ENCODE data around the gene MUC5AC. TPM values are rescaled to one million over a fixed set of nuclear protein-coding genes. Genes with fewer than 3 reads are reported as not detected.

MUC5AC gene
- total and polyA plus RNA-seq, 2 of the 13 experiments (the other 11 are each of a cell fraction or from before 2014, with no cell fraction given): under 0.01 TPM; not detected in 1

DNA sequence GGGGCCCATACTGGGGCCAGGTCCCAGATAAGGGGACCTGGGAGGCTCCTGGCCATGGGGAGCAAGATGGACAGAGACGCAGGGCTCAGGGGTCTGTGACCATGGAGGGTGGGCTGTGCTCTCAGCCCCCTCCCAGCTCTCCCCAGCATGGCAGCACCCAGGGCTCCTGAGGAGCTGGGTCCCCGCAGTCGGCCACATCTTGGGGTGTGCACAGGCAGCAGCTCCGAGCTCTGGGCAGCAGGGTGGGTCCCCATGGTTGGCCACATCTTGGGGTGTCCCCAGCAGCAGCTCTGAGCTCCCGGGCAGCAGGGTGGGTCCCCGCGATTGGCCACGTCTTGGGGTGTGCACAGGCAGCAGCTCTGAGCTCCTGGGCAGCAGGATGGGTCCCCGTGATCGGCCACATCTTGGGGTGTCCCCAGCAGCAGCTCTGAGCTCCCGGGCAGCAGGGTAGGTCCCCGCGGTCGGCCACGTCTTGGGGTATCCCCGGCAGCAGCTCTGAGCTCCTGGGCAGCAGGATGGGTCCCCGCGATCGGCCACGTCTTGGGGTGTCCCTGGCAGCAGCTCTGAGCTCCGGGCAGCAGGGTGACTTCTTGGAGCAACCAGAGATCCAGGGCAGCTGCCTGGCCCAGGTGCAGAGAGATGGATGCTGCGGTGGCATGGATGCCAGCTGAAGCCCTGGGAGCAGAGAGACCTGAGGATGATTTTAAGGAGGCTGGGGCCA lies 46.8 kb downstream of the MUC5AC start:
- Histone ChIP-seq H3K27ac (ENCODE audit: extremely low read length, insufficient read depth, low read length) (no peak overlapping the region), H3K27me3 (ENCODE audit: control insufficient read depth in 1 of 2, insufficient read depth in 2 of 2, low read length in 2 of 2) (peaks cover 44 to 83% of the 10 kb centered on the region in 2 experiments; a peak in 4 of 5 replicates), H3K4me2 (ENCODE audit: low read depth, low read length) (no peak overlapping the region), H4K20me1 (ENCODE audit: insufficient read depth, low read length) (no peaks in the 10 kb centered on the region), H3K9ac (ENCODE audit: insufficient read depth, low read depth, low read length) (no peak overlapping the region), H2AFZ (ENCODE audit: low read length) (no peak overlapping the region), H3K36me3 (replicated peaks in 1 of 2; ENCODE audit: control insufficient read depth in 1 of 2, insufficient read depth in 2 of 2, low read length in 2 of 2) (no peaks in the 10 kb centered on the region), H3K9me3 (ENCODE audit: low read length) (no peaks in the 10 kb centered on the region), H3K4me1 (ENCODE audit: insufficient read depth, low read length) (0 out of 2 replicates have a peak, but pooled peaks cover 5% of the 10 kb centered on the region), H3K79me2 (ENCODE audit: insufficient read depth, low read length) (no peaks in the 10 kb centered on the region), H3K4me3 (replicated peaks in 1 of 3; ENCODE audit: insufficient read depth in 1 of 3, low read depth in 2 of 3, low read length in 3 of 3) (no peak overlapping the region)
- intact Hi-C loops (cut with micrococcal nuclease; ENCODE audit: unreplicated experiment): loop anchor here (10.0 kb wide), 1 partner anchor 60 kb away; no protein-coding TSS in a partner anchor
- FAIRE-seq: no peak
- BruUV-seq (replicated peaks): no TSS peak
- TF ChIP-seq MED1 (CRISPR knock-in tag; IDR thresholded peaks at IDR 0.05) (no peak), PPARG (CRISPR knock-in tag; conservative IDR thresholded peaks at IDR 0.05) (no peak), PHF21A (CRISPR knock-in tag; IDR thresholded peaks at IDR 0.05) (no peak), ZNF749 (CRISPR knock-in tag; IDR thresholded peaks at IDR 0.05; ENCODE audit: borderline replicate concordance) (no peak), ZFAT (CRISPR knock-in tag; conservative IDR thresholded peaks at IDR 0.05) (no peak), ZNF761 (CRISPR knock-in tag; conservative IDR thresholded peaks at IDR 0.05) (no peak), PTBP1 (IDR thresholded peaks at IDR 0.05; ENCODE audit: low read depth, low read length, poor library complexity, severe bottlenecking) (no peak), TCF12 (IDR thresholded peaks at IDR 0.05) (no peak), TCF12 (CRISPR knock-in tag; IDR thresholded peaks at IDR 0.05) (no peak), ZNF746 (CRISPR knock-in tag; IDR thresholded peaks at IDR 0.05) (no peak)
- TF ChIP-seq, protein P1, sequence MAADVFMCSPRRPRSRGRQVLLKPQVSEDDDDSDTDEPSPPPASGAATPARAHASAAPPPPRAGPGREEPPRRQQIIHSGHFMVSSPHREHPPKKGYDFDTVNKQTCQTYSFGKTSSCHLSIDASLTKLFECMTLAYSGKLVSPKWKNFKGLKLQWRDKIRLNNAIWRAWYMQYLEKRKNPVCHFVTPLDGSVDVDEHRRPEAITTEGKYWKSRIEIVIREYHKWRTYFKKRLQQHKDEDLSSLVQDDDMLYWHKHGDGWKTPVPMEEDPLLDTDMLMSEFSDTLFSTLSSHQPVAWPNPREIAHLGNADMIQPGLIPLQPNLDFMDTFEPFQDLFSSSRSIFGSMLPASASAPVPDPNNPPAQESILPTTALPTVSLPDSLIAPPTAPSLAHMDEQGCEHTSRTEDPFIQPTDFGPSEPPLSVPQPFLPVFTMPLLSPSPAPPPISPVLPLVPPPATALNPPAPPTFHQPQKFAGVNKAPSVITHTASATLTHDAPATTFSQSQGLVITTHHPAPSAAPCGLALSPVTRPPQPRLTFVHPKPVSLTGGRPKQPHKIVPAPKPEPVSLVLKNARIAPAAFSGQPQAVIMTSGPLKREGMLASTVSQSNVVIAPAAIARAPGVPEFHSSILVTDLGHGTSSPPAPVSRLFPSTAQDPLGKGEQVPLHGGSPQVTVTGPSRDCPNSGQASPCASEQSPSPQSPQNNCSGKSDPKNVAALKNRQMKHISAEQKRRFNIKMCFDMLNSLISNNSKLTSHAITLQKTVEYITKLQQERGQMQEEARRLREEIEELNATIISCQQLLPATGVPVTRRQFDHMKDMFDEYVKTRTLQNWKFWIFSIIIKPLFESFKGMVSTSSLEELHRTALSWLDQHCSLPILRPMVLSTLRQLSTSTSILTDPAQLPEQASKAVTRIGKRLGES (CRISPR knock-in tag; IDR thresholded peaks at IDR 0.05; ENCODE audit: borderline replicate concordance): no peak
- TF ChIP-seq, protein P2, sequence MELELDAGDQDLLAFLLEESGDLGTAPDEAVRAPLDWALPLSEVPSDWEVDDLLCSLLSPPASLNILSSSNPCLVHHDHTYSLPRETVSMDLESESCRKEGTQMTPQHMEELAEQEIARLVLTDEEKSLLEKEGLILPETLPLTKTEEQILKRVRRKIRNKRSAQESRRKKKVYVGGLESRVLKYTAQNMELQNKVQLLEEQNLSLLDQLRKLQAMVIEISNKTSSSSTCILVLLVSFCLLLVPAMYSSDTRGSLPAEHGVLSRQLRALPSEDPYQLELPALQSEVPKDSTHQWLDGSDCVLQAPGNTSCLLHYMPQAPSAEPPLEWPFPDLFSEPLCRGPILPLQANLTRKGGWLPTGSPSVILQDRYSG (CRISPR knock-in tag; IDR thresholded peaks at IDR 0.05): no peak
- no CpG with 5 or more reads among the region's 22 CpGs for WGBS (ENCODE audit: low lambda C conversion rate)
- POLR2A ChIA-PET: no interaction called here
- DNase-seq (ENCODE audit: low spot score): no peak
- CTCF ChIA-PET (ENCODE audit: low intra/inter-chr PET ratio, low total read pairs): no interaction called here
- in situ Hi-C loops (cut with HindIII; ENCODE audit: extremely low pct_ligation_motif_present, low pct_unique_long_range_greater_than_20kb): no loop called here
- no peak for ATAC-seq

All from HepG2 (cell line).